Ishikawa (cell line): ENCODE results near the gene METTL1.

Experiments
- CEBPB ChIP-seq: IDR thresholded peaks from 2 replicates; pipeline ENCODE4 v1.6.1; 2012
- CREB1 ChIP-seq: IDR thresholded peaks from 2 replicates; pipeline ENCODE4 v1.6.1; 2012; ENCODE audit warnings: low read depth
- EGR1 ChIP-seq: IDR thresholded peaks from 2 replicates; pipeline ENCODE4 v1.6.1; 2012
- EP300 ChIP-seq: IDR thresholded peaks from 2 replicates; pipeline ENCODE4 v1.6.1; 2012; ENCODE audit warnings: borderline replicate concordance
- FOXM1 ChIP-seq: IDR thresholded peaks from 2 replicates; pipeline ENCODE4 v1.6.1; 2012; ENCODE audit warnings: low read depth, borderline replicate concordance
- MAX ChIP-seq: IDR thresholded peaks from 2 replicates; pipeline ENCODE4 v1.6.1; 2012
- NFIC ChIP-seq: IDR thresholded peaks from 2 replicates; pipeline ENCODE4 v1.6.1; 2012
- RAD21 ChIP-seq: IDR thresholded peaks from 2 replicates; pipeline ENCODE4 v1.6.1; 2012; ENCODE audit warnings: low read depth
- REST ChIP-seq: IDR thresholded peaks from 2 replicates; pipeline ENCODE4 v1.6.1; 2012; ENCODE audit warnings: low read depth, mild to moderate bottlenecking
- TAF1 ChIP-seq: IDR thresholded peaks from 2 replicates; pipeline ENCODE4 v1.6.1; 2012; ENCODE audit warnings: low read depth, mild to moderate bottlenecking
- TCF12 ChIP-seq: IDR thresholded peaks from 2 replicates; pipeline ENCODE4 v1.6.1; 2012; ENCODE audit warnings: low read depth
- TEAD4 ChIP-seq: IDR thresholded peaks from 2 replicates; pipeline ENCODE4 v1.6.1; 2012
- USF1 ChIP-seq: IDR thresholded peaks from 2 replicates; pipeline ENCODE4 v1.6.1; 2012
- YY1 ChIP-seq: IDR thresholded peaks from 2 replicates; pipeline ENCODE4 v1.6.1; 2012; ENCODE audit warnings: low read depth
- ZBTB7A ChIP-seq: IDR thresholded peaks from 2 replicates; pipeline ENCODE4 v1.6.1; 2012; ENCODE audit warnings: low read depth

Gene METTL1

GRCh38 chr12:57765698-57766463 is 6.0 kb downstream of the METTL1 start:
- TF ChIP-seq EP300 (no peak), REST (no peak), TCF12 (no peak), CREB1 (no peak)

GRCh38 chr12:57765003-57765697 is 6.8 kb downstream of the METTL1 start:
- no peak for TF ChIP-seq YY1
- TF ChIP-seq TEAD4, result no peak
- TF ChIP-seq REST, result no peak
- no peak for TF ChIP-seq TCF12
- TF ChIP-seq FOXM1, result no peak
- TF ChIP-seq MAX, result no peak
- TF ChIP-seq ZBTB7A, result peak; percentile 61; the same call in 1 of the 2 replicates

- TF ChIP-seq USF1 (peak; percentile 50; the same call in 1 of the 2 replicates), CREB1 (no peak), NFIC (no peak), EP300 (no peak), MAX (peak; percentile 82), TAF1 (peak; percentile 34; the same call in 1 of the 2 replicates), CEBPB (no peak), EGR1 (no peak)
Observed at GRCh38 chr12:57764662-57765002, 7.3 kb downstream of the METTL1 start.

GRCh38 chr12:57763881-57764661 is 7.8 kb downstream of the METTL1 start:
- TF ChIP-seq YY1 (no peak), TEAD4 (no peak), TAF1 (no peak), EP300 (no peak), EGR1 (no peak), RAD21 (no peak), CREB1 (no peak)

GRCh38 chr12:57762463-57762862 is 9.4 kb downstream of the METTL1 start:
- no peak for TF ChIP-seq REST
- TF ChIP-seq CREB1, result no peak
- no peak for TF ChIP-seq YY1
- no peak for TF ChIP-seq EGR1
- no peak for TF ChIP-seq EP300
- TF ChIP-seq ZBTB7A, result no peak
- TF ChIP-seq TEAD4, result no peak
- no peak for TF ChIP-seq FOXM1
- TF ChIP-seq RAD21, result no peak
